Measurements from ENCODE around the gene EPS8L1.

DNA sequence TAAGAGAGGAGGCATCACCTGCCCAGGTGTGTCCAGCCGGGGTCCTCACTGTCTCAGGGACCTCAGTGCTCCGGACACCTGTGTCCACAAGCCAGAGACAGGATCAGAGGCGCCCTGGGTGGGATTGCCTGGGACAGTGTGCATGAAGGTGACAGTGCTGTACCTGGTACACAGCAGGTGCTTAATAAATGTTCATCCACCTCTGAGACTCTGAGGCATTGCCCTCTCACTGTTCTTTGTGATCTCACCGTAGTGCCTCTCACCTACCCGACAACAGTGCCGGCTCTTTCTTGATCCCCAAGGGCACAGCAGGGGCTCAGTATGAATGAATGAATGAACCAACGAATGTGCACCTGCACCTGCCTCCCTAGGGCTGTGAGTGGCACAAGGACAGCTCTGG lies 21.9 kb upstream of the EPS8L1 start:
- TF ChIP-seq POLR2A (IDR thresholded peaks at IDR 0.05) = no peak
- TF ChIP-seq, protein P1, sequence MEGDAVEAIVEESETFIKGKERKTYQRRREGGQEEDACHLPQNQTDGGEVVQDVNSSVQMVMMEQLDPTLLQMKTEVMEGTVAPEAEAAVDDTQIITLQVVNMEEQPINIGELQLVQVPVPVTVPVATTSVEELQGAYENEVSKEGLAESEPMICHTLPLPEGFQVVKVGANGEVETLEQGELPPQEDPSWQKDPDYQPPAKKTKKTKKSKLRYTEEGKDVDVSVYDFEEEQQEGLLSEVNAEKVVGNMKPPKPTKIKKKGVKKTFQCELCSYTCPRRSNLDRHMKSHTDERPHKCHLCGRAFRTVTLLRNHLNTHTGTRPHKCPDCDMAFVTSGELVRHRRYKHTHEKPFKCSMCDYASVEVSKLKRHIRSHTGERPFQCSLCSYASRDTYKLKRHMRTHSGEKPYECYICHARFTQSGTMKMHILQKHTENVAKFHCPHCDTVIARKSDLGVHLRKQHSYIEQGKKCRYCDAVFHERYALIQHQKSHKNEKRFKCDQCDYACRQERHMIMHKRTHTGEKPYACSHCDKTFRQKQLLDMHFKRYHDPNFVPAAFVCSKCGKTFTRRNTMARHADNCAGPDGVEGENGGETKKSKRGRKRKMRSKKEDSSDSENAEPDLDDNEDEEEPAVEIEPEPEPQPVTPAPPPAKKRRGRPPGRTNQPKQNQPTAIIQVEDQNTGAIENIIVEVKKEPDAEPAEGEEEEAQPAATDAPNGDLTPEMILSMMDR (IDR thresholded peaks at IDR 0.05) = no peak
- TF ChIP-seq EP300 (IDR thresholded peaks at IDR 0.05) = no peak
- TF ChIP-seq POLR2AphosphoS5 (IDR thresholded peaks at IDR 0.05) = no peak
